ENCODE results near the gene TMEM267.
"Not testable (repeated sequence)": the region's sequence is repeated elsewhere in the genome, so short reads cannot be mapped to it uniquely, and the experiment has no call there.

The TMEM267 gene

GRCh38 chr5:43483298-43484105 is at the start of gene TMEM267:
Gene TMEM267 (minus strand): TSS chr5:43483865. CDS start chr5:43453969, 29,896 bp downstream.
- peak; percentile 84 for DNase-seq (ENCODE audit: low read depth)

- no peak for DNase-seq (ENCODE audit: low read depth)
Observed at GRCh38 chr5:43530648-43531047, 47.0 kb upstream of the TMEM267 start.

GRCh38 chr5:43523662-43524072 is 40.0 kb upstream of the TMEM267 start:
- DNase-seq (ENCODE audit: low read depth), result no peak

GRCh38 chr5:43520615-43521014 is 37.0 kb upstream of the TMEM267 start:
- DNase-seq (ENCODE audit: low read depth), result no peak

- DNase-seq (ENCODE audit: low read depth), result no peak
Observed at GRCh38 chr5:43515678-43516048, 32.0 kb upstream of the TMEM267 start.

- peak; percentile 92 for DNase-seq (ENCODE audit: low read depth)
Observed at GRCh38 chr5:43514816-43515677, 31.4 kb upstream of the TMEM267 start, which contains the start of gene C5orf34. Gene C5orf34 (minus strand): TSS chr5:43515148. CDS start chr5:43509339, 5,809 bp downstream.

- DNase-seq (ENCODE audit: low read depth), result no peak
Observed at GRCh38 chr5:43514471-43514815, 30.8 kb upstream of the TMEM267 start.

- DNase-seq (ENCODE audit: low read depth), result no peak
Observed at GRCh38 chr5:43514025-43514424, 30.4 kb upstream of the TMEM267 start.

- not testable (repeated sequence) for DNase-seq (ENCODE audit: low read depth)
Observed at GRCh38 chr5:43511062-43511461, 27.4 kb upstream of the TMEM267 start.

GRCh38 chr5:43498581-43498980 is 14.9 kb upstream of the TMEM267 start:
- DNase-seq (ENCODE audit: low read depth), result no peak

- no peak for DNase-seq (ENCODE audit: low read depth)
Observed at GRCh38 chr5:43497311-43498104, 13.8 kb upstream of the TMEM267 start.

- DNase-seq (ENCODE audit: low read depth), result no peak
Observed at GRCh38 chr5:43491326-43491725, 7.7 kb upstream of the TMEM267 start.

- DNase-seq (ENCODE audit: low read depth), result no peak
Observed at GRCh38 chr5:43486353-43486752, 2.7 kb upstream of the TMEM267 start.

GRCh38 chr5:43485406-43485805 is 1.7 kb upstream of the TMEM267 start:
- no peak for DNase-seq (ENCODE audit: low read depth)

GRCh38 chr5:43484106-43484849 is 613 bp upstream of the TMEM267 start:
- DNase-seq (ENCODE audit: low read depth), result peak; percentile 70

- no peak for DNase-seq (ENCODE audit: low read depth)
Observed at GRCh38 chr5:43482490-43483297, 971 bp downstream of the TMEM267 start.

- no peak for DNase-seq (ENCODE audit: low read depth)
Observed at GRCh38 chr5:43469671-43470391, 13.8 kb downstream of the TMEM267 start.

- DNase-seq (ENCODE audit: low read depth), result no peak
Observed at GRCh38 chr5:43467100-43467499, 16.6 kb downstream of the TMEM267 start.

GRCh38 chr5:43465455-43465854 is 18.2 kb downstream of the TMEM267 start:
- not testable (repeated sequence) for DNase-seq (ENCODE audit: low read depth)

- DNase-seq (ENCODE audit: low read depth), result no peak
Observed at GRCh38 chr5:43461066-43461465, 22.6 kb downstream of the TMEM267 start.

All from CMK (cell line).